ENCODE measurements around the gene IFT172. TPM values are rescaled to one million over a fixed set of nuclear protein-coding genes. Genes with fewer than 3 reads are reported as not detected.

Gene IFT172
- polyA plus RNA-seq, 4 donors: 41.1 to 48.0 (median 41.4) TPM

GRCh38 chr2:27495840-27496356 lies 6.4 kb upstream of the IFT172 start:
- no peak for DNase-seq (ENCODE audit: low read depth in 4 of 4, low spot score in 3 of 4)

GRCh38 chr2:27494944-27495554 lies 5.5 kb upstream of the IFT172 start, which contains the start of gene FNDC4:
FNDC4 (minus strand) TSS chr2:27495200; CDS start chr2:27494679, 521 bp downstream.
- DNase-seq (ENCODE audit: low read depth in 4 of 4, low spot score in 3 of 4): no peak

GRCh38 chr2:27494284-27494943 lies 4.9 kb upstream of the IFT172 start:
- DNase-seq (ENCODE audit: low read depth in 4 of 4, low spot score in 3 of 4): no peak

- no peak for DNase-seq (ENCODE audit: low read depth in 4 of 4, low spot score in 3 of 4)
These were observed 4.4 kb upstream of the IFT172 start for GRCh38 chr2:27493948-27494283.

- no peak for DNase-seq (ENCODE audit: low read depth in 4 of 4, low spot score in 3 of 4)
These were observed 3.0 kb upstream of the IFT172 start for GRCh38 chr2:27492557-27492956.

- DNase-seq (ENCODE audit: low read depth in 4 of 4, low spot score in 3 of 4): no peak
These were observed 435 bp downstream of the IFT172 start for GRCh38 chr2:27489118-27489497.

GRCh38 chr2:27485496-27485895 lies 4.0 kb downstream of the IFT172 start:
- DNase-seq (ENCODE audit: low read depth in 4 of 4, low spot score in 3 of 4): no peak

- DNase-seq (ENCODE audit: low read depth in 4 of 4, low spot score in 3 of 4): no peak
These were observed 17.6 kb downstream of the IFT172 start for GRCh38 chr2:27471961-27472360.

- no peak for DNase-seq (ENCODE audit: low read depth in 4 of 4, low spot score in 3 of 4)
These were observed 25.1 kb downstream of the IFT172 start for GRCh38 chr2:27464443-27464842.

GRCh38 chr2:27461118-27461517 lies 28.4 kb downstream of the IFT172 start:
- no peak for DNase-seq (ENCODE audit: low read depth in 4 of 4, low spot score in 3 of 4)

- DNase-seq (ENCODE audit: low read depth in 4 of 4, low spot score in 3 of 4): no peak
These were observed 35.6 kb downstream of the IFT172 start for GRCh38 chr2:27453968-27454367.

- DNase-seq (ENCODE audit: low read depth in 4 of 4, low spot score in 3 of 4): no peak
These were observed 38.4 kb downstream of the IFT172 start for GRCh38 chr2:27451095-27451494.

GRCh38 chr2:27448381-27448780 lies 41.2 kb downstream of the IFT172 start:
- no peak for DNase-seq (ENCODE audit: low read depth in 4 of 4, low spot score in 3 of 4)

GRCh38 chr2:27446057-27446456 lies 43.5 kb downstream of the IFT172 start:
- DNase-seq (ENCODE audit: low read depth in 4 of 4, low spot score in 3 of 4): no peak

- no peak for DNase-seq (ENCODE audit: low read depth in 4 of 4, low spot score in 3 of 4)
These were observed 43.9 kb downstream of the IFT172 start for GRCh38 chr2:27445615-27446014.

GRCh38 chr2:27445155-27445554 lies 44.4 kb downstream of the IFT172 start:
- no peak for DNase-seq (ENCODE audit: low read depth in 4 of 4, low spot score in 3 of 4)

- no peak for DNase-seq (ENCODE audit: low read depth in 4 of 4, low spot score in 3 of 4)
These were observed 46.6 kb downstream of the IFT172 start for GRCh38 chr2:27442920-27443282.

- DNase-seq (ENCODE audit: low read depth in 4 of 4, low spot score in 3 of 4): peak in 2 of 4 donors; percentile 20
These were observed 47.3 kb downstream of the IFT172 start, which contains the start of gene KRTCAP3 for GRCh38 chr2:27441958-27442919. KRTCAP3 (plus strand) TSS chr2:27442381; CDS start chr2:27442413, 32 bp downstream.

GRCh38 chr2:27441226-27441926 lies 48.2 kb downstream of the IFT172 start:
- DNase-seq (ENCODE audit: low read depth in 4 of 4, low spot score in 3 of 4): no peak

GRCh38 chr2:27435628-27436027 lies 53.9 kb downstream of the IFT172 start:
- no peak for DNase-seq (ENCODE audit: low read depth in 4 of 4, low spot score in 3 of 4)

- DNase-seq (ENCODE audit: low read depth in 4 of 4, low spot score in 3 of 4): no peak
These were observed 58.1 kb downstream of the IFT172 start for GRCh38 chr2:27431395-27431794.
